ENCODE data around the gene LMTK3.

The LMTK3 gene

GRCh38 chr19:48506138-48506733 lies 5.4 kb downstream of the LMTK3 start:
- intact Hi-C loops (cut with micrococcal nuclease): loop anchor here (1.0 kb wide), 1 partner anchor 78 kb away; no protein-coding TSS in a partner anchor
- H3K4me3 Mint-ChIP-seq: no peak overlapping the region
- H3K9me3 Mint-ChIP-seq: no peaks in the 10 kb centered on the region
- H3K36me3 Mint-ChIP-seq (ENCODE audit: low read depth): no peaks in the 10 kb centered on the region
- H3K4me1 Mint-ChIP-seq (ENCODE audit: low read depth): peaks cover 22% of the 10 kb centered on the region
- no peak overlapping the region for H3K27ac Mint-ChIP-seq
- H3K27me3 Mint-ChIP-seq: peaks cover 45% of the 10 kb centered on the region

GRCh38 chr19:48502350-48503018 lies 9.2 kb downstream of the LMTK3 start:
- Mint-ChIP-seq H3K4me3 (peak overlapping the region; percentile 52), H3K27me3 (peaks cover 43% of the 10 kb centered on the region), H3K36me3 (ENCODE audit: low read depth) (no peaks in the 10 kb centered on the region), H3K27ac (peak overlapping the region; percentile 52), H3K9me3 (no peaks in the 10 kb centered on the region), H3K4me1 (ENCODE audit: low read depth) (peaks cover 29% of the 10 kb centered on the region)
- intact Hi-C loops (cut with micrococcal nuclease): no loop called here

GRCh38 chr19:48501494-48502349 lies 9.9 kb downstream of the LMTK3 start:
- Mint-ChIP-seq H3K36me3 (ENCODE audit: low read depth) (no peaks in the 10 kb centered on the region), H3K4me3 (peak overlapping the region; percentile 52), H3K27me3 (peaks cover 50% of the 10 kb centered on the region), H3K9me3 (no peaks in the 10 kb centered on the region), H3K27ac (peak overlapping the region; percentile 52), H3K4me1 (ENCODE audit: low read depth) (peaks cover 29% of the 10 kb centered on the region)
- intact Hi-C loops (cut with micrococcal nuclease): no loop called here

- no peaks in the 10 kb centered on the region for H3K9me3 Mint-ChIP-seq
- no peaks in the 10 kb centered on the region for H3K36me3 Mint-ChIP-seq (ENCODE audit: low read depth)
- H3K4me3 Mint-ChIP-seq: peak overlapping the region; percentile 52
- peaks cover 30% of the 10 kb centered on the region for H3K4me1 Mint-ChIP-seq (ENCODE audit: low read depth)
- intact Hi-C loops (cut with micrococcal nuclease): no loop called here
- peaks cover 53% of the 10 kb centered on the region for H3K27me3 Mint-ChIP-seq
- H3K27ac Mint-ChIP-seq: peak overlapping the region; percentile 52
Measured at GRCh38 chr19:48500830-48501493, 10.7 kb downstream of the LMTK3 start.

GRCh38 chr19:48499316-48500090 lies 12.1 kb downstream of the LMTK3 start:
- Mint-ChIP-seq H3K4me1 (ENCODE audit: low read depth) (peaks cover 45% of the 10 kb centered on the region), H3K9me3 (no peaks in the 10 kb centered on the region), H3K27me3 (peaks cover 62% of the 10 kb centered on the region), H3K4me3 (no peak overlapping the region), H3K36me3 (ENCODE audit: low read depth) (no peaks in the 10 kb centered on the region), H3K27ac (no peak overlapping the region)
- intact Hi-C loops (cut with micrococcal nuclease): no loop called here

GRCh38 chr19:48498595-48499311 lies 12.9 kb downstream of the LMTK3 start:
- no peak overlapping the region for H3K27ac Mint-ChIP-seq
- intact Hi-C loops (cut with micrococcal nuclease): no loop called here
- no peak overlapping the region for H3K4me3 Mint-ChIP-seq
- H3K36me3 Mint-ChIP-seq (ENCODE audit: low read depth): no peaks in the 10 kb centered on the region
- H3K27me3 Mint-ChIP-seq: peaks cover 65% of the 10 kb centered on the region
- peaks cover 50% of the 10 kb centered on the region for H3K4me1 Mint-ChIP-seq (ENCODE audit: low read depth)
- H3K9me3 Mint-ChIP-seq: no peaks in the 10 kb centered on the region

GRCh38 chr19:48497728-48498594 lies 13.7 kb downstream of the LMTK3 start:
- H3K36me3 Mint-ChIP-seq (ENCODE audit: low read depth): no peaks in the 10 kb centered on the region
- no peak overlapping the region for H3K27ac Mint-ChIP-seq
- intact Hi-C loops (cut with micrococcal nuclease): no loop called here
- peaks cover 44% of the 10 kb centered on the region for H3K4me1 Mint-ChIP-seq (ENCODE audit: low read depth)
- peaks cover 61% of the 10 kb centered on the region for H3K27me3 Mint-ChIP-seq
- H3K4me3 Mint-ChIP-seq: no peak overlapping the region
- H3K9me3 Mint-ChIP-seq: no peaks in the 10 kb centered on the region

- no peak overlapping the region for H3K27ac Mint-ChIP-seq
- peaks cover 66% of the 10 kb centered on the region for H3K27me3 Mint-ChIP-seq
- intact Hi-C loops (cut with micrococcal nuclease): no loop called here
Measured at GRCh38 chr19:48496959-48497727, 14.5 kb downstream of the LMTK3 start.

GRCh38 chr19:48495396-48495795 lies 16.2 kb downstream of the LMTK3 start:
- peak overlapping the region; percentile 90 for H3K27ac Mint-ChIP-seq
- H3K4me3 Mint-ChIP-seq: peak overlapping the region; percentile 31
- intact Hi-C loops (cut with micrococcal nuclease): no loop called here
- H3K36me3 Mint-ChIP-seq (ENCODE audit: low read depth): no peaks in the 10 kb centered on the region
- peaks cover 66% of the 10 kb centered on the region for H3K27me3 Mint-ChIP-seq
- H3K9me3 Mint-ChIP-seq: no peaks in the 10 kb centered on the region
- peaks cover 54% of the 10 kb centered on the region for H3K4me1 Mint-ChIP-seq (ENCODE audit: low read depth)

More at GRCh38 chr19:48496959-48497727, 14.5 kb downstream of the LMTK3 start:
- Mint-ChIP-seq H3K36me3 (ENCODE audit: low read depth) (no peaks in the 10 kb centered on the region), H3K4me3 (no peak overlapping the region), H3K9me3 (no peaks in the 10 kb centered on the region), H3K4me1 (ENCODE audit: low read depth) (peaks cover 52% of the 10 kb centered on the region)

- intact Hi-C loops (cut with micrococcal nuclease): loop anchor here (5.0 kb wide), 1 partner anchor 113 kb away; the partner anchor contains the start of gene SPACA4
- Mint-ChIP-seq H3K27me3 (peaks cover 61% of the 10 kb centered on the region), H3K27ac (peak overlapping the region; percentile 90)
Measured at GRCh38 chr19:48493718-48494401, 17.8 kb downstream of the LMTK3 start.

More at GRCh38 chr19:48493718-48494401, 17.8 kb downstream of the LMTK3 start:
- peaks cover 51% of the 10 kb centered on the region for H3K4me1 Mint-ChIP-seq (ENCODE audit: low read depth)
- peak overlapping the region; percentile 80 for H3K4me3 Mint-ChIP-seq
- H3K36me3 Mint-ChIP-seq (ENCODE audit: low read depth): no peaks in the 10 kb centered on the region
- H3K9me3 Mint-ChIP-seq: no peaks in the 10 kb centered on the region
